ENCODE results near the gene IGLL5.

- TF ChIP-seq CTCF (IDR thresholded peaks at IDR 0.05; ENCODE audit: low read depth, low read length): no peak
- TF ChIP-seq EZH2phosphoT487 (IDR thresholded peaks at IDR 0.05; ENCODE audit: low read depth): no peak
Measured at GRCh38 chr22:22893077-22893805, 5.6 kb downstream of the IGLL5 start.
